ENCODE measurements around the gene SFT2D1. TPM values are rescaled to one million over a fixed set of nuclear protein-coding genes. Genes with fewer than 3 reads are reported as not detected.

The SFT2D1 gene
- total RNA-seq, 4 donors from 2014 or later = 7.6 to 55.6 (median 39.7) TPM

DNA sequence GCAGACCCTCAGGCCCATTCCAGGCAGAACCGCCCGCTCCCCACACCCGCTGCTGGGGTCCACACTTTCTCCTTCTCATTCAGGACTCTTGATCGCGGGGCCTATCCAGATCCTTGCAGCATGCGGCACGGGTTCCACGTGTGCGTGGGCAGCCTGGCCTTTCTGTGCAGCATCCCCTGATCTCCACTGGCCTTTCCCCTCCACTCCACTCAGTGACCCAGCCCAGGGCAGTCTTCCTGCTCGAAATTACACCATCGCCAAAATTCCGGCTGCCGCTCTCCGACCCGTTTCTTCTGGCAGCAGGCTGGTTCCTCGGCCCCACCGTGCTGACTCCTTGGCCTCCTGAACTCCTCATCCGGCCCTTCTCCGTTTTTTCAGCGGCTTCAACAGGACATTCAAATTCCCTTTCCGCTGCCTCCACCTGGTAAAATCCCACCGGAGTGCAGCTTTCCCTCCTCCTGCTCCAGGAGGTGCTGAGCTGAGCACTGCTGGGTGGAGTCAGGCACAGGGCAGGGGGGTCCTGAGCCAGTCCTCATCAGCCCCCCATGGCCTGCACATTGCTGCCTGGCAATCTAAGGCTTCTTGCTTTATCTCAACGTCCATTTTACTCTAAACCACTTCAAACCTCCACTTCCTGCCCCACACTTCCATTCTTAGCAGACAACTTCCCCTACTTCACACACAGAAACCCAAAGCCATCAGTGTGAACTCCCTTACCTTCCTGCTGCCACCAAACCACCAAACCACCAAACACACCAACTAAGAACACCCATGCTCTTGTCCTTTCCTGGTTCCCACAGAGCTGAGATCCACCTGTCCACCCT is 9.0 kb downstream of the SFT2D1 start:
- TF ChIP-seq POLR2AphosphoS5 (IDR thresholded peaks at IDR 0.05) (no peak), POLR2A (IDR thresholded peaks at IDR 0.05) (no peak), EP300 (IDR thresholded peaks at IDR 0.05; ENCODE audit: low read depth) (no peak)
- TF ChIP-seq, protein P1, sequence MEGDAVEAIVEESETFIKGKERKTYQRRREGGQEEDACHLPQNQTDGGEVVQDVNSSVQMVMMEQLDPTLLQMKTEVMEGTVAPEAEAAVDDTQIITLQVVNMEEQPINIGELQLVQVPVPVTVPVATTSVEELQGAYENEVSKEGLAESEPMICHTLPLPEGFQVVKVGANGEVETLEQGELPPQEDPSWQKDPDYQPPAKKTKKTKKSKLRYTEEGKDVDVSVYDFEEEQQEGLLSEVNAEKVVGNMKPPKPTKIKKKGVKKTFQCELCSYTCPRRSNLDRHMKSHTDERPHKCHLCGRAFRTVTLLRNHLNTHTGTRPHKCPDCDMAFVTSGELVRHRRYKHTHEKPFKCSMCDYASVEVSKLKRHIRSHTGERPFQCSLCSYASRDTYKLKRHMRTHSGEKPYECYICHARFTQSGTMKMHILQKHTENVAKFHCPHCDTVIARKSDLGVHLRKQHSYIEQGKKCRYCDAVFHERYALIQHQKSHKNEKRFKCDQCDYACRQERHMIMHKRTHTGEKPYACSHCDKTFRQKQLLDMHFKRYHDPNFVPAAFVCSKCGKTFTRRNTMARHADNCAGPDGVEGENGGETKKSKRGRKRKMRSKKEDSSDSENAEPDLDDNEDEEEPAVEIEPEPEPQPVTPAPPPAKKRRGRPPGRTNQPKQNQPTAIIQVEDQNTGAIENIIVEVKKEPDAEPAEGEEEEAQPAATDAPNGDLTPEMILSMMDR (IDR thresholded peaks at IDR 0.05) = no peak
- no peak overlapping the region for H3K27ac ChIP-seq
- no peaks in the 10 kb centered on the region for H3K36me3 ChIP-seq
- no peaks in the 10 kb centered on the region for H3K9me3 ChIP-seq
- peaks cover 0 to 39% (median 16%) of the 10 kb centered on the region in 4 donors for H3K4me1 ChIP-seq
- WGBS, 2 donors (ENCODE audit: low coverage in 1 of 2) = 44 to 77% methylated on average over 1 to 23 of the region's 23 CpGs
- no peaks in the 10 kb centered on the region for H3K27me3 ChIP-seq
- no peak for DNase-seq
- intact Hi-C loops (cut with DNase I; ENCODE audit: low total_unique reads) (no loop called here), in situ Hi-C loops (cut with MboI; ENCODE audit: low pct_ligation_motif_present in 1 of 4, low pct_unique_long_range_greater_than_20kb in 1 of 4, low sequenced_read_pairs in 3 of 4) (no loop called here)
- no peak overlapping the region for H3K4me3 ChIP-seq

DNA sequence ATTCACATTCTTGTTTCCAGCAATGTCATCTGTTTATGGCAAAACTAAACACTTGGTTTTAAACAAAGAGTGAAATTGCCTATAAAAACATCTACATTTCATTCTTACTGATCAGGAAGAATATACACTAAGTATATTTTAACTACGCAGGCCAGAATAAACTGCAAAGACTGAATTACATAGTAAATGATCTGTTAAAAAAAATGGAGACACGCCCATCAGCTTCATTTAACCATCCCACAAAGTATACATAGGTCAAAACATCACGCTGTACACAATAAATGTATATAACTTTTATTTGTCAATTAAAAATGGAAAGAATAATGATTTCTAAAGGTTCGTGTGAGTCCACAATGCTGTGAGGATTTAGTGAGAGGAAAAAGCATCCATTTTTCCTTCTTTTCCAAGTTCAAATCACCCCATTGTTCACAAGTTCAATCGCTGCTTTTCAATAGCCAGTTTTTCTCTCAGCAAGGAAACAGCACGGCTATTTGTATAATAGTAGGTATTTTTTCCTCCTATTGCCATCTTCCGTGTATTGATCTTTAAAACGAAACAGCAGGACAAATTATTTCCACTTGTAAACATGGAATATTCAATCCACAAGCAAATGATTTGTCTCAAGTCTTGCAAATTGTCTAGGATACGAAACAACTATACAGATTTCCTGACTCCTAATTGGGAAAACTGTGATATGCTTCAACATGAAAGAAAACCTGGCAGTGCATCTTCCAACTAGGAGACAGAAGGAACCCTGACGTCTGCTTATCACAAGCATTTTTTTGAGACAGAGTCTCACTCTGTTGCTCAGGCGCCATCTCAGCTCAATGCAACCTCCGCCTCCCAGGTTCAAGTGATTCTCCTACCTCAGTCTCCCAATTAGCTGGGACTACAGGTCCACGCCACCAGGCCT is 10.6 kb downstream of the SFT2D1 start:
- in situ Hi-C loops (cut with MboI; ENCODE audit: low pct_ligation_motif_present in 1 of 4, low pct_unique_long_range_greater_than_20kb in 1 of 4, low sequenced_read_pairs in 3 of 4) (no loop called here), intact Hi-C loops (cut with DNase I; ENCODE audit: low total_unique reads) (no loop called here)
- H3K4me3 ChIP-seq = no peak overlapping the region
- H3K4me1 ChIP-seq = peaks cover 0 to 39% (median 16%) of the 10 kb centered on the region in 4 donors
- H3K36me3 ChIP-seq = peaks cover 0 to 9% (median 4%) of the 10 kb centered on the region in 4 donors
- no peaks in the 10 kb centered on the region for H3K27me3 ChIP-seq
- no peak for TF ChIP-seq POLR2A (IDR thresholded peaks at IDR 0.05)
- TF ChIP-seq POLR2AphosphoS5 (IDR thresholded peaks at IDR 0.05) = no peak
- TF ChIP-seq, protein P1 (IDR thresholded peaks at IDR 0.05) = no peak
- no peak for TF ChIP-seq EP300 (IDR thresholded peaks at IDR 0.05; ENCODE audit: low read depth)
- DNase-seq = no peak
- H3K9me3 ChIP-seq = no peaks in the 10 kb centered on the region
- H3K27ac ChIP-seq = no peak overlapping the region
- 66 to 76% methylated on average over 10 to 13 of the region's 13 CpGs for WGBS, 2 donors (ENCODE audit: low coverage in 1 of 2)

DNA sequence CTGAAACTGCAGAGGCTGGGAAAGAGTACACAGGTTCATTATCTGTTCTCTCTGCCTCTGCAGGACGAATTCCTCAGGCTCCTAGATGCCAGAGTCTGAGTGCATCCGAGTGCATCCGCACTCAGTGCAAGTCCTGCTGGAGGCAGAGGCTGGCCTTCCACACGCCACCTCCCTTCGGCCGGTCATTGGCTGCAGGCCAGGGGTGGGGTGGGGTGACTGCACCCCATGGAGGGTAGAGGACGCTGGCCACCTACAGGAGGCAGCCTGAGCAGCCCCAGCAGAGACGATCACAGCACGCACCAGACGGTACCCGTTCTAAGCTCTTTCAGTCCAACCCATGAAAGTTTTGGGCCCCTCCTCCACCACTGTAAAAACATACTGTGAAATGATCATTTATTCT is 11.7 kb downstream of the SFT2D1 start:
- no peaks in the 10 kb centered on the region for H3K27me3 ChIP-seq
- WGBS, 2 donors (ENCODE audit: low coverage in 1 of 2) = 55 to 60% methylated on average over 1 to 11 of the region's 11 CpGs
- H3K9me3 ChIP-seq = no peaks in the 10 kb centered on the region
- H3K27ac ChIP-seq = no peak overlapping the region
- no peak overlapping the region for H3K4me3 ChIP-seq
- peaks cover 0 to 39% (median 16%) of the 10 kb centered on the region in 4 donors for H3K4me1 ChIP-seq
- in situ Hi-C loops (cut with MboI; ENCODE audit: low pct_ligation_motif_present in 1 of 4, low pct_unique_long_range_greater_than_20kb in 1 of 4, low sequenced_read_pairs in 3 of 4) = no loop called here
- peak; percentile 30 for DNase-seq
- no peak for TF ChIP-seq POLR2A (IDR thresholded peaks at IDR 0.05)
- TF ChIP-seq POLR2AphosphoS5 (IDR thresholded peaks at IDR 0.05) = no peak
- TF ChIP-seq, protein P1 (IDR thresholded peaks at IDR 0.05) = no peak
- no peak for TF ChIP-seq EP300 (IDR thresholded peaks at IDR 0.05; ENCODE audit: low read depth)
- intact Hi-C loops (cut with DNase I; ENCODE audit: low total_unique reads) = no loop called here
- H3K36me3 ChIP-seq = peaks cover 0 to 9% (median 4%) of the 10 kb centered on the region in 4 donors
